Tibial nerve (tissue), 4 donors: ENCODE results near the gene VDR. TPM values are rescaled to one million over a fixed set of nuclear protein-coding genes. Genes with fewer than 3 reads are reported as not detected.

Source experiments
- DNase-seq, 2 donors: peaks; one replicate each; pipeline ENCODE4 v3.0.0-alpha.2; 2019; ENCODE audit warnings: low spot score in 2 of 2
- H3K27ac ChIP-seq, 4 donors: fragments of 200-600 bp; sonication (generic) in 3 of 4; one replicate each; pipeline ENCODE4 v1.5.1; 2017 to 2019; ENCODE audit warnings: mild to moderate bottlenecking in 1 of 4
- H3K27me3 ChIP-seq, 2 donors: fragments of 200-600 bp; sonication (generic) in 1 of 2; one replicate each; pipeline versions ENCODE4 v1.5.1 to v1.6.0; 2017 to 2019
- H3K36me3 ChIP-seq, 3 donors: fragments of 200-600 bp; sonication (generic); one replicate each; pipeline ENCODE4 v1.5.1; 2018 to 2019
- H3K4me1 ChIP-seq, 4 donors: fragments of 200-600 bp; sonication (generic) in 3 of 4; one replicate each; pipeline ENCODE4 v1.5.1; 2017 to 2019
- H3K4me3 ChIP-seq, 4 donors: fragments of 200-600 bp; sonication (generic) in 3 of 4; one replicate each; pipeline ENCODE4 v1.5.1; 2017 to 2019; ENCODE audit warnings: mild to moderate bottlenecking in 1 of 4, moderate library complexity in 1 of 4
- H3K9me3 ChIP-seq, 4 donors: fragments of 200-600 bp; sonication (generic) in 3 of 4; one replicate each; pipeline ENCODE4 v1.5.1; 2017 to 2019
- EP300 ChIP-seq, 2 donors: sonication (generic); formaldehyde crosslinking; IDR thresholded peaks; one replicate each; pipeline ENCODE4 v1.6.1; 2017; ENCODE audit warnings: antibody characterized with exemption in 2 of 2, mild to moderate bottlenecking in 1 of 2
- POLR2A ChIP-seq, 2 donors: fragments of 450-650 bp; IDR thresholded peaks; one replicate each; pipeline ENCODE4 v1.6.1; 2017; ENCODE audit warnings: antibody characterized with exemption in 2 of 2, mild to moderate bottlenecking in 2 of 2, moderate library complexity in 2 of 2
- WGBS, 2 donors: methylation state at CpG; one replicate each; pipeline ENCODE4 v1.1.5; 2018; 5-methylcytosine and 5-hydroxymethylcytosine counted together
- total RNA-seq, 4 donors: library from RNA; depleted of rRNA; stranded (reverse); fragments of >200 nt; gene quantifications; one replicate each; pipeline ENCODE4 v1.1.0, GENCODE V29; 2016
- TF ChIP-seq, protein P1 (sequence below), 5 experiments: fragments of 200-600 bp in 3 of 5; fragments of 450-650 bp in 2 of 5; sonication (generic) in 3 of 5; IDR thresholded peaks; one replicate each; pipeline ENCODE4 v1.5.1; 2016 to 2019; ENCODE audit warnings: antibody characterized with exemption in 5 of 5, mild to moderate bottlenecking in 3 of 5, moderate library complexity in 2 of 5

The VDR gene
- total RNA-seq, 4 donors from 2014 or later: 0.78 to 6.6 (median 1.1) TPM

DNA sequence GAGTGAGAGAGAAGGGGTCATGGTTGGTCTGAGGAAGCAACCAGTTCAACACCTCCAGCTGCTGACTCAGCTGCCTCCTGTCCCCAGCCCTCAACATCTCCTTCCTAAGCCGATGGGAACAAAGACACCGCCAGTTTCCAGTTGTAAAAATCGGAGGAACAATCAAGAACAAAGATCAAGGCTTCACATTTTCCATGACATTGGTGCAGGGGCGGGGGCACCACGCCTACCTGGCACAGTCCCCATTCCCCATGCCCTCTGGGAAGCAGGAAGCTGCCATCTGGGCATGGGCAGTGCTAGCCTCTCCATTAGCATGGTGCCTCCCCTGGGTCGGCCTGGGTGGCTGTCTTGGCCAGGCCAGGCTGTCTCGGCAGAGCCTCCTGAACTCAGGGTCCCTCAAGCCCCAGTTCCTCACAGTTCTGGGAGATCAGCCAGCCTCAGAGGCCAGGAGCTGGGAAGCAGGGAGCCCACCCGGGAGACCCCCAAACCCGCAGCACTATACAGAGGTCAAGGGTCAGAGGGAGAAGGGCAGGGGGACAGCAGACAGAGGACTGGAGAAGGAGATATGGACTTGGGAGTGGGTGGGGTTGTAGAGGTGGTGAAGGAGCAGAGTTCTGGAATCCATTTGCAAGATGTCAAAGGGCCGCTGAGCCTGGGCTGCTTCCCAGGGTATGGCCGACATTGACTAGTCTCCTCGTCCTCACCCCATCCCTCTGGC, 39.0 kb upstream of the VDR start:
- Histone ChIP-seq H3K4me1 (peaks cover 0 to 20% (median 0%) of the 10 kb centered on the region in 4 donors), H3K36me3 (no peaks in the 10 kb centered on the region), H3K27ac (peak overlapping the region in 1 of 4 donors; percentile 57), H3K4me3 (no peak overlapping the region), H3K9me3 (no peaks in the 10 kb centered on the region), H3K27me3 (peaks cover 0 to 25% of the 10 kb centered on the region in 2 donors)
- no peak for DNase-seq
- TF ChIP-seq POLR2A (IDR thresholded peaks at IDR 0.05) (no peak), EP300 (IDR thresholded peaks at IDR 0.05) (no peak)
- TF ChIP-seq, protein P1, sequence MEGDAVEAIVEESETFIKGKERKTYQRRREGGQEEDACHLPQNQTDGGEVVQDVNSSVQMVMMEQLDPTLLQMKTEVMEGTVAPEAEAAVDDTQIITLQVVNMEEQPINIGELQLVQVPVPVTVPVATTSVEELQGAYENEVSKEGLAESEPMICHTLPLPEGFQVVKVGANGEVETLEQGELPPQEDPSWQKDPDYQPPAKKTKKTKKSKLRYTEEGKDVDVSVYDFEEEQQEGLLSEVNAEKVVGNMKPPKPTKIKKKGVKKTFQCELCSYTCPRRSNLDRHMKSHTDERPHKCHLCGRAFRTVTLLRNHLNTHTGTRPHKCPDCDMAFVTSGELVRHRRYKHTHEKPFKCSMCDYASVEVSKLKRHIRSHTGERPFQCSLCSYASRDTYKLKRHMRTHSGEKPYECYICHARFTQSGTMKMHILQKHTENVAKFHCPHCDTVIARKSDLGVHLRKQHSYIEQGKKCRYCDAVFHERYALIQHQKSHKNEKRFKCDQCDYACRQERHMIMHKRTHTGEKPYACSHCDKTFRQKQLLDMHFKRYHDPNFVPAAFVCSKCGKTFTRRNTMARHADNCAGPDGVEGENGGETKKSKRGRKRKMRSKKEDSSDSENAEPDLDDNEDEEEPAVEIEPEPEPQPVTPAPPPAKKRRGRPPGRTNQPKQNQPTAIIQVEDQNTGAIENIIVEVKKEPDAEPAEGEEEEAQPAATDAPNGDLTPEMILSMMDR (IDR thresholded peaks at IDR 0.05): no peak
- WGBS, 2 donors: 60 to 70% methylated on average over 11 to 12 of the region's 12 CpGs

DNA sequence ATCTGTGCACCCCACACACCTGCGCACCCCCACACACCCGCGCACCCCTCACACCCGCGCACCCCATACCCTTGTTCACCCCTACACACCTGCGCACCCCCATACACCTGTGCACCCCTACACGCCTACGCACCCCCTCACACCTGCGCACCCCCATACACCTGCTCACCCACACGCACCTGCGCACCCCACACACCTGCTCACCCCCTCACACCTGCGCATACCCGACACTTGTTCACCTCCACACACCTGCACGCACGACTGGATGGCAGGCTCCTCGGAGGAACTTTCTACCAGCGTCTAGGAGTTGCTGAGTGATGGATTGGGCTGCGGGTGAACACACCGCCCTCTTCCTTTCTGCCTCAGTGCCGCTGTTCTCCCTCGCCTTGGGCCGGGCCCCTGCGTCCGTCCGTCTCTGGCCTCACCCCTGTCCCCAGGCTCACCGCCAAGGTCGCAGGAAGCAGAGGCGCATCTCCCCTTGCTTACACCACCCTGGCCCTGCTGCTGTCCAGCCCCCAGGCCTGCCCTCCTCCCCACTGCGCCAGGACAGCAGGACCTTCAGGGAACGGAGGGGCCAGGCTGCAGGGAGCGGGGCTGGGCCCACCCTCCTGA, 37.9 kb upstream of the VDR start:
- TF ChIP-seq POLR2A (IDR thresholded peaks at IDR 0.05): no peak
- no peak for TF ChIP-seq EP300 (IDR thresholded peaks at IDR 0.05)
- TF ChIP-seq, protein P1 (IDR thresholded peaks at IDR 0.05): no peak
- H3K36me3 ChIP-seq: no peaks in the 10 kb centered on the region
- WGBS, 2 donors: 60 to 63% methylated on average over 29 to 31 of the region's 31 CpGs

DNA sequence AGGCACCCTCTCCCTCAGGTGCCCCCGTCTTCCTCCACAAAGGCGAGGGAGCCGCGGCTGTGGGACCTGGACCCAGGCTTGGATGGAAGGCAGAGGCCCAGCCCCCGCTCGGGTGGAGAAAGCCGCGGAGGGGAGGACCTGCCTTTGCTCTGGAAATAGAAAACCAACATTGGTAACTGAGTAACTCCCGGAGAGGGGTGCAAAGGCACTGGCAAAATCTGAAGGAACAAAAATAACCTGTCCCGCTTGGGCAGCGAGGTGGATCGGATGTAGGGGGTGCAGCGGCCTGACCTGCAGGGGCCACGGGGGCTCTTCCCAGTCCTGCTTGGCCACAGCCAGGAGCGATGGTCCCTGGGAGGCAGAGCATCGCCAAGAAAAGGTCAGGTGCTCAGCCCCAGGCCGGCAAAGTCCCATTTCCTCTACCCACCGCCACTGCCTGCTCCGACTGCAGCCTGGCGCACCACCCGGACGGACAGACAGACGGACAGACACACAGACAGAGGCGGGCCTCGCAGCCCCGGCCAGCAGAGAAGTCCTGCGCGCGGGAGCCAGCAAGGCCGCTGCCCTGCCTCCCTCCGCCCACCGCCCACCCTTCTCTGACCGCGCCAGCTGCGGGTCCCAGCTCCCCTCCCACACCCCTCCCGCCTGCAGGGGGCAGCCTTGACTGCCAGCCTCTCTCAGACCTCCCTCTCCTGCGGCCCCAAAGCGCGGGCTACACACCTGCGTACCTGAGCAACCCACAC, 37.2 kb upstream of the VDR start:
- no peak for TF ChIP-seq EP300 (IDR thresholded peaks at IDR 0.05)
- TF ChIP-seq, protein P1 (IDR thresholded peaks at IDR 0.05): peak in 1 of 5 experiments; percentile 5
- H3K27ac ChIP-seq: no peak overlapping the region
- 21 to 31% methylated on average over 25 to 40 of the region's 40 CpGs for WGBS, 2 donors
- peaks cover 0 to 25% of the 10 kb centered on the region in 2 donors for H3K27me3 ChIP-seq
- no peak for DNase-seq
- no peak overlapping the region for H3K4me3 ChIP-seq
- no peaks in the 10 kb centered on the region for H3K9me3 ChIP-seq
- H3K4me1 ChIP-seq: peaks cover 0 to 15% (median 0%) of the 10 kb centered on the region in 4 donors
- H3K36me3 ChIP-seq: no peaks in the 10 kb centered on the region

More for the DNA sequence above, 37.9 kb upstream of the VDR start:
- peak overlapping the region in 1 of 4 donors; percentile 57 for H3K27ac ChIP-seq
- H3K4me3 ChIP-seq: no peak overlapping the region
- H3K4me1 ChIP-seq: peaks cover 0 to 20% (median 0%) of the 10 kb centered on the region in 4 donors
- DNase-seq: no peak
- H3K27me3 ChIP-seq: peaks cover 0 to 25% of the 10 kb centered on the region in 2 donors
- H3K9me3 ChIP-seq: no peaks in the 10 kb centered on the region

DNA sequence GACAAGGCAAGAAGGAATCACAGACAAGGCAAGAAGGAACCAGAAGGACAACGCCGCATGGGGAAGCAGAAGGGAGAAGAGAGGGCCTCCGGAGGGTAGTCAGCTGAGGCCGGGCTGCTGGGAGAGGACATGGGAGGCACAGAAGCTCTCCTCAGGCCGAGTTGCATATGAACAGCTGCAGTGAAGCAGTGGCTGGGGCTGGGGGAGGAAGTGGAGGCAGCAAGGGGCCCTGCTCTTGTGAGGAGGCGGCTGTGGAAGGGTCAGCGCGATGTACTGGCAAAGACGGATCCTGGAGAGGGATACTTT, 36.6 kb upstream of the VDR start:
- no peaks in the 10 kb centered on the region for H3K9me3 ChIP-seq
- no peak overlapping the region for H3K4me3 ChIP-seq
- no peak for DNase-seq
- H3K4me1 ChIP-seq: peaks cover 0 to 11% (median 0%) of the 10 kb centered on the region in 4 donors
- no peaks in the 10 kb centered on the region for H3K36me3 ChIP-seq
- peaks cover 0 to 25% of the 10 kb centered on the region in 2 donors for H3K27me3 ChIP-seq
- TF ChIP-seq EP300 (IDR thresholded peaks at IDR 0.05) (no peak), POLR2A (IDR thresholded peaks at IDR 0.05) (no peak)
- TF ChIP-seq, protein P1 (IDR thresholded peaks at IDR 0.05): no peak
- 84 to 86% methylated on average over 9 of the region's 9 CpGs for WGBS, 2 donors
- H3K27ac ChIP-seq: no peak overlapping the region
